NCI-H524 (cell line): ENCODE results near the gene CYP1B1.
"Not testable (repeated sequence)": the region's sequence is repeated elsewhere in the genome, so short reads cannot be mapped to it uniquely, and the experiment has no call there.

Source experiments
- DNase-seq, 2 experiments: peaks; one replicate each; lab custom pipeline; 2025; lab: John Stamatoyannopoulos, UW

CYP1B1 gene

DNA sequence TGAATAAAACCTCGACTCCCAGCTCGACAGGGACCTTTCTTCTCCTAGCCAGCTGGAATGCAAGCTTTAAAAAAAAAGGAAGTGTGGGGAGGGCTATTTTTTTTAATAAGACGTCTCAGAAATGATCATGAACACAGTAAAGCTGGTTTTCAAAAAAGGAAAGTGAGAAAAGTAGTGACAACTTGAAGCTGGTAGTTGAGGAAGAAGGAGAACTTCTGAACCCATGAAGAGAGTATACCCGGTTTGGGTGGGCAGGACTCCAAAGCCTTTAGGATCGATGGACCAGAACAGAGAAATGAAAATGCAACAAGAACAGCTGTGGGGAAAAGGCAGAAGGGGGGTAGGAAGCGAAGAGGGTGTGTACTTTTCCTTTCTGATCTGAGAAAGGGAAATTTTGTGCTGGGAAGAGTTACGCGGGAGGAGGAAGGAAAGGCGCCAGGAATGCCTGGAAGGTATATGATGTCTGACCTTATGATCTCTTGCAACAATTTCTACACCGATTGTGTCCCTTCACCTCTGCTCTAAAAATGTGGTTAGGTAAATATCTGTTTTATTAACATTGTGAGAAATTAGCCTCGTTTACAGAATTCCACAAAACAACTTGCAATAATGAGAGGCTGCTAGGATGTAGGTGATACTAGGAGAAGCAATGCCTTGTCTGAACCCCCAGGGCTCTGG, 22.6 kb upstream of the CYP1B1 start:
- DNase-seq, result no peak

GRCh38 chr2:38097988-38098385, 22.0 kb upstream of the CYP1B1 start:
- no peak for DNase-seq

DNA sequence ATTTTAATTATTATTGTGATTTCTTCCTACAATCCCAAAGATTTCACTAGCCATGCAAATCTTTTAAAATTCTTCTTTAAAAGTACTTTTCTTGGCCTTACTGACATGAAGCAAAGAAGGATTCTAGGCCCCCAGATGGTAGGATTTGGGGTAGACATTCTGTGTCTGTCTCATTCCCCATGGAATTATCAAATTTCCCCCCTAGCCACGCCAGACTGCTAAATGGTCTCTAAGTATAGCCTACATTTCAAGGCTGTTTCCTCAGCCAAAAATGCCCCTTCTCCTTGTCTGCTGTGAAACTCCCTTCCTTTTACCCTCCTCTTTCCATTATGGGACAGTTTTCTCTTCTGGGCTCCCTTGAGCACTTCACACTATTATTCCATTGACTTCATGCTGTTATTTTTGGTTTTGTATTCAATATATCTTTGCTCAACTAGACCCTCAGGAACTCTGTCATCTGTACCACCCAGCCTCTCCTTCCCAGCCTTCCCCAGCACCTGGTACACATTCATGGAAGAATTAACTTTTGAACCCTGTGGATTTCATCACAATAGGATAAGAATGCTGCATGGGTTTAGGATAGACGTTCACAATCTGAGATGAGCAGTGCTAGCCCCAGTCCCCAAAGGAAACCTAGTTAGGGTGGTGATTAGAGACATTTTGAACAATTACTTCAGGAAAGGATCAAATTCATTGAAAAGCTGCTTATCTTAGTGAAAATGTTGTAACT, 21.5 kb upstream of the CYP1B1 start:
- DNase-seq, result peak; percentile 26 to 67

DNA sequence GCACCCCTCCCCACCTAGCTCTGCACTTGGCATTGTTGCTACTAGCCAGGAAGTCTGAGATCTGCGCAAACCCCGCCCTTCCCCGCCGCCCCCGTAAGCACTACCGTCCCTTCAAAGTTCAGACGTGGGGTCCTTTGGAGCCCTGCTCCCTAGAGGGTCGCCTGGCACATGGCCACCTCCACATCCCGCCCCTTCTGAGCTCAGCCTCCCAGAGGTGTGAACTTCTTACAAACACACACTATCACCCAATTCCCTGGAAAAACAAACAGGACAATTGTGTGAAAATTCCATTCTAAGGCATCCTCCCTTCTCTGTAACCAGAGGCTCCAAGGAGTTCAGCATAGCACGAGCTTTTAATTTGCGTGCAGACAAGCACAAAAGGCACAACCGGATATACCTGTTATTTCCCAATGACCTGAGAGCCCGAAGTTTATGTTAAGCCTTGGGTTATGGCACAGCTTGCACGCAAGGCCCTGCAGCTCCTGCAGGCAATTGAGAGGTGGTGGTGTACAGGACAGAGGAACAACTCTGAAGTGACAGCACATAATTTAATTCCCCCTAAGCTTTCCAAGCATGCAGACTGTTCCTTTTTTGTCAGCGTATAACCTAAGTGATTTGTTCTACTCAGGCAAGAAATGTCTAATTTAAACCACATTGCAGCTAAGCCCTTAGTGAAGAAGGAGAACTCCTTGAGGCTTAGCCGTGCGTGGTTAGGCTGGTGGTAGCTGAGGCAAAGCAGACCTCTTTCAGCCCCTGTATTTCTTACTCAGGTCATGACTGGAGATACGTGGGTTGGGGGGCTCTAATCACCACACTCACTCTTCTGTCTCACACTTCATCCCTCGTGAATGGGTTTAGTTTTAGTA, 20.3 kb upstream of the CYP1B1 start:
- DNase-seq, result peak in 1 of 2 experiments; percentile 15

DNA sequence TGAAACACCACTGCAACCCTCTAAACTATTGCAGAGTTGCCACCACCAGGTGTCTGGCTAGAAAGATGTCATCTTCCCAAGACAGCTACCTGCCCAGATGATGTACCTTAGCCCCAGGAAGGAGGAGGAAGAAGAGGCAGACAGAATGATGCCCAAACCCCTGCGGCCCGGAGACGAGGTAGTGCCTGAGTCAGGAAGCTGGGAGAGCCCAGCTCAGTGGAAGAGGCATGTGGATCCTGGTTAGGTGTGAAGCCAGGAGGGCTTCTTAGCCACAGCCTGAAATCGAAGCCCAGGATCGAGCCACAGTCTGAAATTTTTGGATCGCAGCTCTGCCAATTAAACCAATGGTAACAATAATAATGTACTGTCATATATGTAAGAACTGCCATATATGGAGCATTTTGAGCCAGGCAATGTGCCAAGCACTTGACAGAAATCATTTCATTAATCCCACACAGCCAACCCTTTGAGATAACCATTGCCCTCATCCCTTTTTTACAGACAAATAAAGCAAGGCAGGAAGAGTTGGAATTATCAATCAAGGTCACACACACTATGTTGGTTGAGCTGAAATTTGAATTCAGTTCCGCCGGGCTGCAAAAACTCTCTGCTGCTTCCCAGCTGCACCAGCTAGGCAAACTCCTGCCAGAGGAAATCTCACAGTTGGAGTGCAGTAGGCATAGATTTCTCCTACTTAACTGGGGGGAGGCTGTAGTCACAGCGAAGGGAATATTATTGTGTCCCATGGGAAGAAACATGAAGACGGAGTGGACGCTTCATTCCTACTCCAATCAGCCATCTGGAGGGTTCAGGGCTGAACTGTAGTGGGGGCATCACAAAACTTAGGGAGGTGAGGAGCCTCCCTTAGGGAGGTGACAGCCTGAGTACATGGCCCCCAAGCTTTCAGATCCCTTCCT, 19.4 kb upstream of the CYP1B1 start:
- DNase-seq, result peak; percentile 56 to 78

GRCh38 chr2:38093527-38094165, 17.7 kb upstream of the CYP1B1 start:
- DNase-seq, result no peak

- peak in 1 of 2 experiments; percentile 54 for DNase-seq
Observed at GRCh38 chr2:38092196-38092902, 16.4 kb upstream of the CYP1B1 start.

DNA sequence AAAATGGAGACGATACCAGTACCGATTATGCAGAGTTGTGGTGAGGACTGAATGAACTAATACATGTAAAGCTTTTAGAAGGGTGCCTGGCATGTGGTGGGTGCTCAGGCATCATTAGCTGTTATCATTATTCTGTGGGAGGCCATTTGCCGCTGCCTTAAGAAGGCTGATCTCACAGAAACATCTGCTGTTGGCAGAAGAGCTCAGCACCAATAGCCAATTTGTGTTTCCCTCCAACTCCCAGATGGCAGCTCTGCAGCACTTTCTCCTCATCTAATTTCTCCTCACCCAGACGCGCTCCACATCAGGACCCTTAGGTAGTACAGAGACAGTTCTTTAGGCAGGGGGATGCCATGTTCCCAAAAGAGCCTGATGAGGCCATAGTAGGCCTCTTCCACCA, 15.8 kb upstream of the CYP1B1 start:
- peak; percentile 93 to 98 for DNase-seq

DNA sequence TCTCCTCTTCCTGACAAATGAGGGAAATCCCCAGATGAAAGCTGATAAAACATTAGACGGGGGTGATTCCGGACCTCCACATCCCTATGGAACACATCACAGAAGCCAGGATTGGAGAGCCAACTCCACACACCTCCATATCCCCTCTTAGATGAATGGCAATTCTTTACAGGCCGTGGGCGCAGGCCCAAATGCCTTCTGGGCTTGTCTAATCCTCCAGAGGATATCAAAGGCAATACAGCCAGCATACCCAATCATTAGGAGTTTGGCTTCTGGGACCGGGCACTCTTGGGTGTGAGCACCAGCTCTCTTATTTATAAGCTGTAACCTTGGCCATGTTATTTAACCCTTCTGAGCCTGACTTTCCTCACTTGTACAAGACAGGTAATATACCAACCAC, 15.0 kb upstream of the CYP1B1 start:
- no peak for DNase-seq

DNA sequence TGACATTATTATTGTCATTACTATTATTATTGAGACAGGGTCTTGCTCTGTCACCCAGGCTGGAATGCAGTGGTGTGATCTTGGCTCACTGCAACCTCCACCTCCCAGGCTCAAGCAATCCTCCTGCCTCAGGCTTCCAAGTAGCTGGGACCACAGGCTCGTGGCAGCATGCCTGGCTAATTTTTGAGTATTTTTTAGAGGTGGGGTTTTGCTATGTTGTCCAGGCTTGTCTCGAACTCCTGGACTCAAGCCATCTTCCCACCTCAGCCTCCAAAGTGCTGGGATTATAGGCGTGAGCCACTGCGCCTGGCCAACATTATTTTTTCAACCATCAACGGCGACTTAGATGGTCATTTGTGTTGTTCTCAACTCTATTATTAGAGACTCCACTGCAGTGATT, 14.3 kb upstream of the CYP1B1 start:
- not testable (repeated sequence) for DNase-seq

DNA sequence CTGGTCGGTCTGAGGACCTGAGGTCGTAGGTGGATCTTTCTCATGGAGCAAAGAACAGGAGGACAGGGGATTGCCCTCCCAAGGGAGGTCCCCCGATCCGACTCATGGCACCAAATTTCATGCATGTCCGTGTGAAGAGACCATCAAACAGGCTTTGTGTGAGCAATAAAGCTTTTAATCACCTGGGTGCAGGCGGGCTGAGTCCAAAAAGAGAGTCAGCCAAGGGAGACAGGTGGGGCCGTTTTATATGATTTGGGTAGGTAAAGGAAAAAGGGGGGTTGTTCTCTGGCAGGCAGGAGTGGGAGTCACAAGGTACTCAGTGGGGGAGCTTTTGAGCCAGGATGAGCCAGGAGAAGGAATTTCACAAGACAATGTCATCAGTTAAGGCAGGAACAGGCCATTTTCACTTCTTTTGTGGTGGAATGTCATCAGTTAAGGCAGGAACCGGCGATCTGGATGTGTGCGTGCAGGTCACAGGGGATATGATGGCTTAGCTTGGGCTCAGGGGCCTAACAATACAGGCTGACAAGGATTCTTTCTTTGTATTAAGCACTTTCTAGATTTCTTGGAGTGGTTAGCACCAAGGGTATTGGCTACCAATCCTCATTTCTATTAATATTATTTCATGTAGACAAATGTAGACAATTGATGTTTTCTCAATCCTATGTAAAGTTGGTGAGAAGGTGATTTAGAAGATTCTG, 10.2 kb upstream of the CYP1B1 start:
- DNase-seq, result not testable (repeated sequence)

- DNase-seq, result not testable (repeated sequence)
Observed at GRCh38 chr2:38084556-38084955, 8.6 kb upstream of the CYP1B1 start.

GRCh38 chr2:38082727-38083126, 6.8 kb upstream of the CYP1B1 start:
- DNase-seq, result not testable (repeated sequence)

GRCh38 chr2:38080346-38080745, 4.4 kb upstream of the CYP1B1 start:
- no peak for DNase-seq

- DNase-seq, result no peak
Observed at GRCh38 chr2:38079116-38080052, 3.4 kb upstream of the CYP1B1 start.

DNA sequence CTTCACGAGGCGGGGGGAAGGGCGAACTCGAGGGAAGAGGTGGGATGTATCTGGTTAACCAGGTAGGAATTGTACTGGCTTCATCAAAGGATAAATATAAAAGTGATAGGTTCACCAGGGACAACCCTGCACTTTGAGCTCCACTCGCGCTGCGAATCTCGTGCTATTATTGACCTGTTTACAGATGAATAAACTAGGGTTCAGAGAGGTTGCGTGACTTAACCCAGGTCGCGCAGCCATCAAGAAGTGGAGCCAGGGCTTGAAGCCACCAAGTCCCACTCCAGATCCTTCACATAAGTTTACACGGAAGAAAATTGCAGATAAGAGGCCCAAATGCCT, 1.4 kb upstream of the CYP1B1 start:
- no peak for DNase-seq

GRCh38 chr2:38076710-38077430, 919 bp upstream of the CYP1B1 start:
- DNase-seq, result peak; percentile 71 to 88

DNA sequence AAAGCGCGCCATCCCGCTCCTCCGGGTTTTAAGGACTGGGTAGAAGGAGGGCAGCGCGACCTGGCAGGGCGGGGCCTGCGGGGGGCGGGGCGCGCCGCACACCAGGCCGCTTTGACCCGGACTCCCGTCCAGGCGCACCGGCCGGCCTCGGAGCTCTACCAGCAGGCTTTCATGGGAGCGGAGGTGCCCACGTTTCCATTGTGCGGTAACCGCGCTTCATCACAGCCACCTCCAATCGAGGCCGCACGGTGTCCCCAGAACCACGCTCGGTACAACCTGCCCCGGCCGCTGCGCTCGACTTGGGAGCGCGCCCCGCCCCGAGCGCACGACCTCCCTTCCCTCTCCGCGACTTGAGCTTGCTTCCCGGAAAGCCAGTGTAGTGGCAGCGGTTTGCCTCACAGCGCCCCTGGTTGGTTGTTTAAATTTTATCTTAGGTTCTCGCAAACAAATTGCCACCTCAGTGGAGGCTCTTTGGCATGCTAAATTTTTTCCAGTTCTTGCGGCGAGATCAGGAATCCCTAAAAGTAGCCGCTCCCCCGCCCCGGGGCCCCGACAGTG, 280 bp upstream of the CYP1B1 start:
- DNase-seq, result peak; percentile 86 to 90
